ENCODE measurements around the gene ETV4.

ETV4 gene

DNA sequence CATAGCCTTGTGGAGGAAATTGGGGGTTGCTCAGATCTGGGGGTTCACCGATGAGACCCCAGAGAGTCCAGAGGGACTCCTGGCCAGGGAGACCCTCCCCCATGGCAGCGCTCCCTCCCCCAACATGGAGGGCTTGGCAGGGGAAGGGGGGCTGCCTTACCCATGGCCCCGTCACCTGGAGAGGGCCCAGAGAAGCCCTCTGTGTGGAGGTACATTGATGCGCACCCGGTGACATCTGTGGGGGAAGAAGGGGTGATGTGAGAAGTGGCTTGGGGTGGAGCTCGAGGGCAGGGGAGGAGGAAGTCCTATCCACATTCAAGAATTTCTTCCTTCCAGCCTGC lies 16.2 kb downstream of the ETV4 start:
- TF ChIP-seq CTCF (IDR thresholded peaks at IDR 0.05), result no peak

GRCh38 chr17:43528988-43529814 lies 16.9 kb downstream of the ETV4 start:
- TF ChIP-seq CTCF (IDR thresholded peaks at IDR 0.05), result no peak

DNA sequence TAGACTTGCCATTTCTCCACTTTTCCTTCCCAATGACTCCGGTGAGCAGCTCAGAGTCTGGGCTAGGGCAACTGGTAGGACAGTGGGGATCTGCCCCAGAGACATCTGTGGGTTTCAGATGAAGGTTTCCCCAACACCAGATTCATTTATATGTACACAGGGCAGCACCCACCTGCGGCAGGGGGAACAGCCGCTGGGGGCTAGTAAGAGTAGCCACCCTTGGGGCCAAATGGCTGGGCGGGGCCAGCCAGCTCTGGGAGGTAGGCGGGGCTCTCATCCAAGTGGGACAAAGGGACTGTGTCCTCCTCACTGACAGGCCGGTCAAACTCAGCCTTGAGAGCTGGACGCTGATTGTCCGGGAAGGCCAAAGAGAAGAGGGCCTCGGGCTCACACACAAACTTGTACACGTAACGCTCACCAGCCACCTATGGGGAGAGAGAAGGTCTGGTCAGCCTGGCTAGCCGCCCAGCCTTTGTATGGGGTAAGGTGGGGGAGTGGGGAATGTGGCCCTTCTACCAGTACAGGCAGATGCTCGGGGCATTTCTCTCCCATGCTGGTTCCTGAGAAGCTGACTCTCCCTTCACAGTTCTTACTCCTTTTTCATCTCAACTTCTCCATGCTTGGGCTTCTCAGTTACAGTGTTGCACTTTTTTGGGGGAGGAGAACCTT lies 17.7 kb downstream of the ETV4 start:
- no peak for TF ChIP-seq CTCF (IDR thresholded peaks at IDR 0.05)

DNA sequence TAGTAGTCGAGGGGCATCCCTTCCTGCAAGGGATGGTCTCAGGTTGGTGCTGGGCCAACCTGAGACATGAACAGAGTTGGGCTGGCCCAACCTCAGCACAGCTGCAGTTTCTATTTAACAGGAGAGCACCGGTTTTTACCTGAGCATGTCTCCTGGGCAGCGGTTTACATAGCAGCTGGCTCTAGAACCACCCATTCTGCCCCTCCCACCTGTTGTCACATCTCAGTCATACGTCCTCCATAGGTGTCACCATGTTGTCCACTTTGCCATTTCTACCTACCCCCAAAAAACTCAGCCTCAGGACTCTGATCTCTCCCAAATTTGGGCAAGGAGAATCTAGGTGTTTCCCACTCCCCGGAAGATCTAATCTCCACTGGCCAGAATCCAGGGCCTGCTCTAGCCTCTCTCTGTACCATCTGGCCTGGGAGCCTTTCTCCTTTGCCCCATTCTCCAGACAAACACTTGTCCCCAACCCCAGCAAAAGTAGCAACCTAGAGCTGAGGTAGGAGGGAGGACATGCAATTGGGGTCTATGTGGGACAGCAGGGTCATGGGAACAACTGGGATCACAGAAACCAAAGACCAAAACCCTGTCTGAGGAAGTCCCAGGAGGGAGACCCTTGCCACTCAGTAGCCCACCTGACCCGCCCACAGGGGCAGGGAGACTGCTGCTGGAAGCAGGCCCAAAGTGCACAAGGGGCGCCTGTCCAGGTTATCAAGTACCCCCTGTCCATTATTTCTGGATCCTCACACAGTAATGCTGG lies 19.1 kb downstream of the ETV4 start:
- no peak for TF ChIP-seq CTCF (IDR thresholded peaks at IDR 0.05)

- TF ChIP-seq CTCF (IDR thresholded peaks at IDR 0.05), result no peak
Measured at GRCh38 chr17:43524945-43525575, 21.1 kb downstream of the ETV4 start.

DNA sequence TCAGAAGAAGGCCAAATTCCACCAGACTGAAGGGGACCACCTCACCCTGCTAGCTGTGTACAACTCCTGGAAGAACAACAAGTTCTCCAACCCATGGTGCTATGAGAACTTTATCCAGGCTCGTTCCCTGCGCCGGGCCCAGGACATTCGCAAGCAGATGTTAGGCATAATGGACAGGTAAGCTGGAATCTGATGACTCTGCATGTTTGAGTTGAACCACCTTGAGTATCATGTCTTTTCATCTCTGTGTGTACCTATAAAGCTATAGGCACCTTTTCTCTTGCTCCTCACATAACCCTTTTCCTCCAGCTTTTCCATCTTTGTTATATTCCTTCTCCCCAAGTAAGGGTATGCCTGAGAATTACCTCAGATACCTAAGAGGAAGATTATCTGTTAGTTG lies 24.8 kb downstream of the ETV4 start:
- no peak for TF ChIP-seq CTCF (IDR thresholded peaks at IDR 0.05)

- no peak for TF ChIP-seq CTCF (IDR thresholded peaks at IDR 0.05)
Measured at GRCh38 chr17:43517615-43518386, 28.3 kb downstream of the ETV4 start.
